Left lobe of liver (tissue), 2 donors: ENCODE data around the gene CNTN4. TPM values are rescaled to one million over a fixed set of nuclear protein-coding genes. Genes with fewer than 3 reads are reported as not detected.

Source experiments
- ATAC-seq: fragments of 200-7000 bp; cut with Tn5 transposase; one replicate; pipeline ENCODE4 v1.9.1; 2020; ENCODE audit warnings: mild to moderate bottlenecking, moderate library complexity
- DNase-seq: peaks from one replicate; pipeline ENCODE4 v3.0.0-alpha.2; 2020; ENCODE audit warnings: low spot score
- total RNA-seq: library from RNA; stranded (reverse); gene quantifications from one replicate; pipeline ENCODE4 v1.2.1, GENCODE V29; 2021
- donor health status: DM: no; HTN: no; CAD: no; lungs with moderate emphysema.
- donor health status: DM: no; HTN: yes; CAD: no.

The CNTN4 gene
- total RNA-seq, 1 donor from 2014 or later: 3.3 TPM

- ATAC-seq: no peak
- no peak for DNase-seq
These were observed 981.6 kb downstream of the CNTN4 start for GRCh38 chr3:3080309-3080708.

DNA sequence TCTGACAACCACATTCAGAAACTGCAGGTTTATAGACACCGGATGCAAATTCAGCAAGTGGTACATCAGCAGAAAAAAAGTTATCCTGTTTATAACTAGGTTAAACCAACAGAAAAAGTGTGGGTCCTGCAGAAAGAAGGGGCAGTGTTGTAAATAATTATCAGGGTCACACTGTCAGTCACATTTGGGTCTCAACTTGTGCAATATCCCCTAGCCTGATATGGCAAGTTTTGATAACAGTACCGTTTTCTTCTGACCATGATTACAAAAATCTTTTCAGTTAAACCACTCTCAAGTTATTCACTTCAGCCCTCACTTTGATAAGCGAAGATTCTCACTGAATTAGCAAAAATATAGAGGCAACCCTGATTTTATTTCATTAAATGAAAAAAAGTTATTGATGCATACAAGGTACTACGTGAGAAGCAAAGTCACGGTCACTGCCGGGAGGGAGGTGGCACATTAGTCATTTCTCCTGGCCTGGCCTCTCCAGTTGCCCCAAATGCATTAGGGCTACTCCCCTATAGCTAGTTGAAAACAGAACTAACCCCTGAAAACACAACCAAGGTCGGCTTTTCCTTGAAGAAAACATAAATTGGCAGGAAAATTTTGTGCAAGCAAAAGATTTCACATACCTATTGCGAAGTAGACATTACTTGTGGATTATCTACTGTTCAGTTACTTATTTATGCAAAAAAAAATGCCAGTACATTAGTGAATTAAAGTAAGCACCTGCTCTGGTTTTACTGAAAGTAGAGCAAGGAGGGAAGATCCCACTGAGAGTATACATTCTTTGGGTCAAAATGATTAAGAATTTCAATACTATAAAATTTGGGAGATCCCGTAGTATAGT, 982.9 kb downstream of the CNTN4 start:
- ATAC-seq: no peak
- DNase-seq: no peak

DNA sequence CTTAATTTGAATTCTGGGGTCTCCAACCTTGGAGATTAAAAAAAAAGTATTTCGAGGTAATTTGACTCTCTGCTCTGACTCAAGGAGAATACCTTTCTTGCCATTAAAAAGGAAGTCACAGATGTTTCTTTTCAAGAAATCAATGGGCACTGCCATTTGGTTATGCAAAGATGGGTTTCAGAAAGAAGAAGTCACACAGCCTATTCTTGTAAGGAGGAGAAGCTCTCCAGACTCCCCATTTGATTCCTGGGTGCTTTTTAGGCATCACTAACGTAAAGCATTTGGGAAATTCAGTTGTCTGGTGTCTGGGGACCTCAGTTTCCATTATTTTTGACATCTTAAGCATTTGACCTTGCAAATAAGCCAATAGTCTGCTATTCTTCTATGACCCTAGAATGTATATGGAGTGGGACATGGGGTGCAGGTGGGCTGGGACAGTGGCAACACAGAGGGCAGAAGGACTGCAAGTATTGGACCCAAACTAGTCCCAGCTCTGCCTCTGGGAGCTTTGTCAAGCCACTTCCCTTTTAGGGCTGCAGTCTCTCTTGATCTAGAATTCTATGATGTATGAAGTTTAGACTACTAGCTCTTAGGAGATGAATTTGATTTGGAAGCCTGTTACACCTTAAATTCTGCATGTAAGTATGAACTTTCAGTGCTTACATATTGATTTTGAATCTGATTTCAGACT, 983.7 kb downstream of the CNTN4 start:
- no peak for ATAC-seq
- DNase-seq: no peak

GRCh38 chr3:3084890-3085289, 986.2 kb downstream of the CNTN4 start:
- DNase-seq (no peak), ATAC-seq (no peak)

DNA sequence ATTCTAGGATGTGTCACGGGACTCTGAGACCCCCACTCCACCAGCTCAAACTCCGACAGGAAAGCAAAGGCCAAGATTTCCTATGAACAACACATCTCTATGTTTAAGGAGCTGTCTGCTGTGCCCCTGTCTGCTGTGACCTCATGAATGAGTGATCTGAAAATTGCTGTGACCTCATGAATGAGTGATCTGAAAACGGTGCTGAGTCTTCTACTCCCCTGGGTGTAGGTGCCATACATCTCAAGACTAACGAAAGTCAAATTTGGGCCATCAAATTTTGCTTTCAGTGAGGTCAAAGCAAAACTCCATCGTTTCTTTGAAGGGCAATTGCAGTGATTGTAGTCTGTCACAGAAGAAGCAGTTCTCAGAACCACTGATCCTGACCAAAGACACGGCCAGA, 987.1 kb downstream of the CNTN4 start:
- ATAC-seq: no peak
- DNase-seq: no peak

GRCh38 chr3:3086239-3086638, 987.6 kb downstream of the CNTN4 start:
- ATAC-seq: no peak

GRCh38 chr3:3087279-3087678, 988.6 kb downstream of the CNTN4 start:
- ATAC-seq (no peak), DNase-seq (no peak)

More at GRCh38 chr3:3086239-3086638, 987.6 kb downstream of the CNTN4 start:
- no peak for DNase-seq

- no peak for ATAC-seq
- DNase-seq: no peak
These were observed 989.2 kb downstream of the CNTN4 start for GRCh38 chr3:3087716-3088465.

DNA sequence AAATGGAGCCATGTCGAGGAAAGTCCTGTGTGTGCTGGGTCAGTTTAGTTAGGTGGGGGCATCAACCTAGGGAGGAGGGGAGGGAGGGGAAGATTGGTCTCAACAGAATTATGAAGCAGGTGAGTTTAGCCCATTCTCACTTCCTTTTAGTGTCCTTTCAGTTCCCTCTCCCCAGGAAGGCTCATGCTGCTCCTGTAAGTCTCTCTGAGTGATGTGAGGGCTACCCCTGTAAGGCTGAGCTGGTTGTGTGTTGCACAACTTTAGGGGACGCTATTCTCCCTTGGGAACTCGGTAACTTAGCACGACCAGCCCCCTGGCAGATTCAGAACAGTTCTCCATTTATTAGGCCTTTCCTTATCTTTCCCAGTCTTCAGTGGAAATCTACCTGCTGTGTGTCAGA, 990.4 kb downstream of the CNTN4 start:
- no peak for DNase-seq
- ATAC-seq: no peak

DNA sequence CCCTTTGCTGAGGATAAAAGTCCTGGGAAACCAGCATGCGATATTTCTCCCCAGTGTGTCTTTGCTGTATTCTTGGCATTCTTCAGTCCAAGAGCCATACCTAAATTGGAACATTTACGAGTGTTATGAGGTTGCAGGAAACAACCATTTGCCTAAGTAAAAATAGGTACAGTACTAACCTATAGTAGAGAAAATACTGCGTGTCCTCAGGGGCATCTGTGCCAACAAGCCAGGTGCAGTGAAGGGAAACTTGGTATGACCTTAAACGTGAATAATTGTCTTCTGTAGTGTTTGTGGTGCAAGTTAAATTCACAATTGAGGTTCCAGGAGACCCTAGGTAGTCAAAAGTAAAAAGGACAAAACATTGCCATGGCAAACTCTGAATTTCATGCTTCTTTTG, 999.3 kb downstream of the CNTN4 start:
- ATAC-seq (no peak), DNase-seq (no peak)

- no peak for ATAC-seq
These were observed 1003.2 kb downstream of the CNTN4 start for GRCh38 chr3:3101660-3102458.

GRCh38 chr3:3102751-3103150, 1004.1 kb downstream of the CNTN4 start:
- DNase-seq: no peak

More at GRCh38 chr3:3101660-3102458, 1003.2 kb downstream of the CNTN4 start:
- no peak for DNase-seq

DNA sequence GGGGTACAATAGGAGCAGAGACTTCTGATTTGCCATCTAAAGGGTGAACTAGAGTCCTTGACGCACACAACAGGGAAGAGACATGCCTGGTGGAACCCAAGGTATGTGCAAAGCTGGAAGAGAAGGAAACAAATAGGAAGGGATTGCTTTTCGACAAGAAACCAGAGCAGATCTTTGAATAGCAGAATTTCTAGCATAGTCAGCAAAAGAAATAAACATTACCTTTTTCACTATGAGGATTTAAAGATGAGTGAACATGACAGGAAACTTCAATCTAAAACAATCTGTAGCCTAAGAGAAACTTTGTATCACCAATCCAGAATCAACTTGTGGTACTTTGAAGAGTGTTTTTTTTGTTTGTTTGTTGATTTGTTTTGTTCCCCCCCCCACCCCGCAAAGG, 1006.6 kb downstream of the CNTN4 start:
- no peak for DNase-seq
- ATAC-seq: no peak

More at GRCh38 chr3:3102751-3103150, 1004.1 kb downstream of the CNTN4 start:
- no peak for ATAC-seq

GRCh38 chr3:3105815-3106214, 1007.1 kb downstream of the CNTN4 start:
- ATAC-seq (no peak), DNase-seq (no peak)

- DNase-seq: no peak
- ATAC-seq: no peak
These were observed 1008.5 kb downstream of the CNTN4 start for GRCh38 chr3:3107181-3107580.
